Measurements from ENCODE around the gene FABP1.

The FABP1 gene

DNA sequence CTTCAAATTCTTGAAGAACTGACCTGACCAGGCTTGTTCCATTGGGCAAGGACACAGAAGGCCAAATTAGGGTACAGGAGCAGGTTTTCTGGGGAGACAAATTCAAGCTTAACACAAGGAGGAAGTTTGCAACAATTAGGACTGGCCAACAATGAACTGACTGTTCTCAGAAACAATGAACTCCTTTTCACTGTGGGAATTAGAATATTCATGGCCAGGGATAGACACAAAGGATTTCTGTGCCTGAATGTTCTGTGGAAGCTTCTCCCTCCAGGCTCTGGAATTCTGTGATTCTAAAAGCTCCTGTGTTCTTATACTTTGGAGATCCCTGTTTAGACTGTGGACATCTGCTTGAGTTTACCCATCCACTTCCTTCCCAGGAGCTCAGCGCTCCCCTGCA is 45.1 kb downstream of the FABP1 start:
- Mint-ChIP-seq H3K27ac (no peak overlapping the region), H3K4me1 (no peaks in the 10 kb centered on the region), H3K36me3 (no peaks in the 10 kb centered on the region), H3K27me3 (peaks cover 9% of the 10 kb centered on the region), H3K4me3 (no peak overlapping the region), H3K9me3 (no peaks in the 10 kb centered on the region)
- no peak for ATAC-seq

DNA sequence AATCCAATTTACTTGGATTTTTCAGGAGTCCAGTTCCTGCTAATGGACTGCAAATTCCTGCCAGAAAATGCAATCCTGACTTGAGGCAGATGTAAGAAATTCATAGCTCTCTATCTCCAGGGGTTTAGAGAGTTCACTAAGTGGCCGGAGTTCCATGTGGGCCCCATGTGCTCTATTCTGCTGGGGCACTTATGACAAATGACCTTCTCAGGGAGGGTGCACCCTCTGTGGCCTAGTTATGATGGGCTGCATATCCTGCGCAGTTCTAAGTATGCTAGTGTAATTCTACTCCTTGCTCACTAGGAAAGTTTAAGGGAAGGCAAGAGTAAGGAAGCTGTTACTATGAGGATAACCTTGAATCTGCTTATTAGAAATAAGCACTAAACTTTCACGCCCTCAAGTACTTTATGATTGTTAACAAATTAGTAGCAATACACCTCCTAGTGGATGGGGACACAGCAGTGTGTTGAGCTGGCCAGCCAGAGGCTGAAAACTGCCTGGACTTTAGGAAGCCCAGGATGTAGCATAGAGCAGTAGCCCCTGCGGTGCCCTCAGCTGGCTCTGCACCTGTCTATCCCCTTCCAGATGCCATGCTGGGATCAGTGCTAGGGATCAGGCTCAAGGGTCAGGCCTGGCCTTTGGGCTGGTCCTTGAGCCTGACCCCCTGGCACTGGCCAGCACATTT is 45.8 kb downstream of the FABP1 start:
- ATAC-seq: no peak
- H3K27me3 Mint-ChIP-seq: peaks cover 9% of the 10 kb centered on the region

GRCh38 chr2:88080545-88080944 is 47.3 kb downstream of the FABP1 start:
- Mint-ChIP-seq H3K4me1 (no peaks in the 10 kb centered on the region), H3K4me3 (no peak overlapping the region), H3K36me3 (no peaks in the 10 kb centered on the region), H3K27ac (no peak overlapping the region), H3K27me3 (peaks cover 9% of the 10 kb centered on the region), H3K9me3 (no peaks in the 10 kb centered on the region)
- ATAC-seq: no peak

More for the DNA sequence above, 45.8 kb downstream of the FABP1 start:
- no peak overlapping the region for H3K27ac Mint-ChIP-seq
- H3K4me3 Mint-ChIP-seq: no peak overlapping the region
- no peaks in the 10 kb centered on the region for H3K36me3 Mint-ChIP-seq
- H3K9me3 Mint-ChIP-seq: no peaks in the 10 kb centered on the region
- no peaks in the 10 kb centered on the region for H3K4me1 Mint-ChIP-seq

DNA sequence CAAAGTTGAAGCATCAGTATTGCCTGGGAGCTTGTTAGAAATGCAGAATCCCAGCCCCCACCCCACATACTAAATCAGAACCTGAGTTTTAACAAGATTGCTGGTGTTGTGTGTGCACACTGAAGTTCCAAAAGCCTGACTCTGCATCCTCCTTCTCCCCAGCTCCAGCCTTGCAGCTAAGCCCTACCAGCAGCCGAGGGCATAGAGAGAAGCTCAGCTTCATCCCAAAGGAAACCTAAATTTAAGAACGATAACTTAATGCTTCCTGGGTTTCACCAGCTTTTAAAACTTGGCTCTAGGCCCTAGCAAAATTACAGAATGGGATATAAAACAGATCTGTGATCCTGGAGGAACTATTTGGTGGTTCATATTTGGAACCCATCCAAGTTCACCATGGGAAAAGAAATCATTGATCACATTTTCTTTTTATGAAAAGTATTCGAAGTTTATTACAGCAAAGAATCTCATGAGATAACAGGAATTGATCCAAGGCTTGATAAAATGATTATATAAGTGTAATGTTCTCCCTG is 49.2 kb downstream of the FABP1 start:
- H3K36me3 Mint-ChIP-seq: no peaks in the 10 kb centered on the region
- no peak for ATAC-seq
- H3K4me3 Mint-ChIP-seq: no peak overlapping the region

DNA sequence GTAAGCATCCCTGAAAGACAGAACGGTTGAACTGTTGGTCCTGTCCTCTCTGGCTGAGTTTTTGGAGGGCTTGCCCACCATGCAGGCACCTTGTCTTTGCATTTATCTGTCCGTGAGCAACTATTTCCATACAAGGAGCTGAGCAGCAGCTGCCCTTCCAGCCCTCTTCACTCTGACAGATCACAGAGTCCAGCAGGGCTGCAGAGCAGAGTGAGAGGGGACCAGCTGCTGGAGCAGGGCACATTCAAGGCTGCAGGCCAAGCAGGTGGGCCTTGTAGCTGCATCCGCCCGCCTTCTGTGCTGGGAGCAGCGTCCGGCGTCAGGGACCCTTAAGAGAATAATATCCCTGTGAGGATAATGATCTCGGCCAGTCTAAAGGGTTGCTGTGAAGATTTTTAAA is 50.8 kb downstream of the FABP1 start:
- no peak overlapping the region for H3K27ac Mint-ChIP-seq
- ATAC-seq: no peak
- no peak overlapping the region for H3K4me3 Mint-ChIP-seq
- H3K4me1 Mint-ChIP-seq: no peaks in the 10 kb centered on the region
- H3K36me3 Mint-ChIP-seq: no peaks in the 10 kb centered on the region
- no peaks in the 10 kb centered on the region for H3K27me3 Mint-ChIP-seq
- H3K9me3 Mint-ChIP-seq: peaks cover 6% of the 10 kb centered on the region

More for the DNA sequence above, 49.2 kb downstream of the FABP1 start:
- H3K27me3 Mint-ChIP-seq: peaks cover 9% of the 10 kb centered on the region
- H3K9me3 Mint-ChIP-seq: peaks cover 6% of the 10 kb centered on the region
- no peaks in the 10 kb centered on the region for H3K4me1 Mint-ChIP-seq
- no peak overlapping the region for H3K27ac Mint-ChIP-seq

- Mint-ChIP-seq H3K27me3 (no peaks in the 10 kb centered on the region), H3K4me3 (no peak overlapping the region), H3K27ac (no peak overlapping the region), H3K4me1 (no peaks in the 10 kb centered on the region), H3K36me3 (no peaks in the 10 kb centered on the region), H3K9me3 (peaks cover 6% of the 10 kb centered on the region)
- no peak for ATAC-seq
These were observed 53.0 kb downstream of the FABP1 start for GRCh38 chr2:88074854-88075292.

GRCh38 chr2:88074150-88074549 is 53.7 kb downstream of the FABP1 start:
- H3K4me3 Mint-ChIP-seq: no peak overlapping the region
- H3K27me3 Mint-ChIP-seq: no peaks in the 10 kb centered on the region
- ATAC-seq: no peak
- H3K36me3 Mint-ChIP-seq: no peaks in the 10 kb centered on the region
- no peak overlapping the region for H3K27ac Mint-ChIP-seq
- H3K9me3 Mint-ChIP-seq: peaks cover 6% of the 10 kb centered on the region
- H3K4me1 Mint-ChIP-seq: no peaks in the 10 kb centered on the region

Data from stimulated activated memory B cell treated with anti-CD40 and anti-IgM and Interleukin-4, amounts not matched to agents 10 μg/mL and 1 μg/mL and 100 μg/mL, for 72 hours (primary cell).